CD14-positive monocyte (primary cell): ENCODE measurements around the gene ENTHD1. TPM values are rescaled to one million over a fixed set of nuclear protein-coding genes. Genes with fewer than 3 reads are reported as not detected.

Source experiments
- DNase-seq, 3 donors: peaks; one replicate each; pipeline ENCODE4 v3.0.0-alpha.2; 2011 to 2022
- H2AFZ ChIP-seq: 2 replicates; pipeline ENCODE4 v1.6.0; 2012; ENCODE audit warnings: mild to moderate bottlenecking, low read depth, low read length, inconsistent platforms; ENCODE audit not compliant: insufficient read depth, poor library complexity, severe bottlenecking
- H3K27ac ChIP-seq, 2 donors: 1 replicate in 1 of 2; 2 replicates in 1 of 2; pipeline ENCODE4 v1.5.1; 2012 to 2013; ENCODE audit warnings: low read length in 2 of 2, control low read depth in 1 of 2, inconsistent platforms in 1 of 2, low read depth in 1 of 2, mild to moderate bottlenecking in 1 of 2
- H3K27me3 ChIP-seq, 2 donors: one replicate each; pipeline versions ENCODE4 v1.6.0 to v1.6.1; 2011 to 2013; ENCODE audit warnings: low read length in 2 of 2; ENCODE audit not compliant: control insufficient read depth in 2 of 2, insufficient read depth in 2 of 2
- H3K36me3 ChIP-seq, 2 donors: replicated peaks in 1 of 2; 1 replicate in 1 of 2; 2 replicates in 1 of 2; pipeline versions ENCODE4 v1.5.1 to v1.6.1; 2012 to 2013; ENCODE audit warnings: low read length in 2 of 2, control low read depth in 1 of 2, inconsistent platforms in 1 of 2, mild to moderate bottlenecking in 1 of 2; ENCODE audit not compliant: insufficient read depth in 2 of 2, control insufficient read depth in 1 of 2
- H3K4me1 ChIP-seq, 2 donors: 1 replicate in 1 of 2; 2 replicates in 1 of 2; pipeline versions ENCODE4 v1.5.1 to v1.6.1; 2012 to 2013; ENCODE audit warnings: low read length in 2 of 2, control low read depth in 1 of 2, inconsistent platforms in 1 of 2, mild to moderate bottlenecking in 1 of 2, moderate library complexity in 1 of 2; ENCODE audit not compliant: insufficient read depth in 2 of 2, control insufficient read depth in 1 of 2
- H3K4me2 ChIP-seq: replicated peaks from 2 replicates; pipeline ENCODE3; 2012; ENCODE audit warnings: low read length, moderate library complexity, mild to moderate bottlenecking; ENCODE audit not compliant: poor library complexity, severe bottlenecking; ENCODE audit errors: extremely low read depth
- H3K4me3 ChIP-seq, 3 experiments: fragments of 200-600 bp in 1 of 3; sonication (generic) in 1 of 3; replicated peaks in 1 of 3; 1 replicate in 2 of 3; 2 replicates in 1 of 3; pipeline ENCODE4 v1.5.1; 2011 to 2013; ENCODE audit warnings: low read length in 3 of 3, mild to moderate bottlenecking in 3 of 3, control low read depth in 2 of 3, low read depth in 2 of 3, inconsistent platforms in 1 of 3, moderate library complexity in 1 of 3
- H3K79me2 ChIP-seq: 2 replicates; pipeline ENCODE4 v1.6.0; 2012; ENCODE audit warnings: mild to moderate bottlenecking, control low read depth, inconsistent platforms, low read length, moderate library complexity; ENCODE audit not compliant: insufficient read depth
- H3K9ac ChIP-seq: 2 replicates; pipeline ENCODE4 v1.6.0; 2017; ENCODE audit warnings: low read length, mild to moderate bottlenecking; ENCODE audit not compliant: insufficient read depth, poor library complexity, severe bottlenecking
- H3K9me3 ChIP-seq, 2 donors: replicated peaks in 1 of 2; 1 replicate in 1 of 2; 2 replicates in 1 of 2; pipeline versions ENCODE4 v1.5.1 to v1.6.1; 2012 to 2013; ENCODE audit warnings: low read length in 2 of 2, control low read depth in 1 of 2; ENCODE audit not compliant: control insufficient read depth in 1 of 2, insufficient read depth in 1 of 2
- H4K20me1 ChIP-seq: 2 replicates; pipeline ENCODE4 v1.6.0; 2012; ENCODE audit warnings: mild to moderate bottlenecking, low read length, control low read depth, moderate library complexity; ENCODE audit not compliant: insufficient read depth
- H3K27ac Mint-ChIP-seq, 7 donors: one replicate each; pipeline ENCODE4 v1.8.0; 2020; ENCODE audit warnings: mild to moderate bottlenecking in 7 of 7, mixed read lengths in 7 of 7, moderate library complexity in 6 of 7, inconsistent platforms in 2 of 7
- H3K27me3 Mint-ChIP-seq, 3 donors: one replicate each; pipeline ENCODE4 v1.8.0; 2021 to 2022; ENCODE audit warnings: low read depth in 3 of 3, mild to moderate bottlenecking in 3 of 3, mixed read lengths in 3 of 3, moderate library complexity in 3 of 3, inconsistent platforms in 1 of 3
- H3K36me3 Mint-ChIP-seq, 2 donors: one replicate each; pipeline ENCODE4 v1.8.0; 2020; ENCODE audit warnings: mixed read lengths in 2 of 2, inconsistent platforms in 1 of 2, mild to moderate bottlenecking in 1 of 2
- H3K4me1 Mint-ChIP-seq: one replicate; pipeline ENCODE4 v1.8.0; 2020; ENCODE audit warnings: mild to moderate bottlenecking, mixed read lengths
- H3K4me3 Mint-ChIP-seq, 2 donors: one replicate each; pipeline ENCODE4 v1.8.0; 2020; ENCODE audit warnings: mild to moderate bottlenecking in 2 of 2, mixed read lengths in 2 of 2, moderate library complexity in 1 of 2
- H3K9me3 Mint-ChIP-seq, 7 donors: one replicate each; pipeline ENCODE4 v1.8.0; 2020 to 2022; ENCODE audit warnings: mixed read lengths in 7 of 7, mild to moderate bottlenecking in 6 of 7, moderate library complexity in 6 of 7, inconsistent platforms in 2 of 7
- CTCF ChIP-seq: fragments of 200-600 bp; IDR thresholded peaks from one replicate; pipeline ENCODE4 v1.8.0; 2022; ENCODE audit warnings: antibody characterized with exemption, mild to moderate bottlenecking
- WGBS: methylation state at CpG from one replicate; pipeline ENCODE4 v1.1.5; 2013; ENCODE audit warnings: missing lambda C conversion rate; ENCODE audit not compliant: insufficient coverage; 5-methylcytosine and 5-hydroxymethylcytosine counted together
- intact Hi-C, 2 donors: fragments of 100-400 bp; cut with micrococcal nuclease; formaldehyde crosslinking; loops; one replicate each; pipeline versions ENCODE4 v1.15.0 to v1.15.1; 2023
- polyA plus RNA-seq, 3 donors: library from polyadenylated mRNA; depleted of rRNA in 1 of 3; unstranded in 2 of 3; stranded (reverse) in 1 of 3; fragments of 300-500 nt in 2 of 3; fragments of >200 nt in 1 of 3; fragmentation: Illumina TruSeq in 2 of 3; gene quantifications; 1 replicate in 2 of 3; 2 replicates in 1 of 3; pipeline ENCODE4 v1.2.3, GENCODE V29; 2012 to 2021

Gene ENTHD1
- polyA plus RNA-seq, 3 donors: not detected

DNA sequence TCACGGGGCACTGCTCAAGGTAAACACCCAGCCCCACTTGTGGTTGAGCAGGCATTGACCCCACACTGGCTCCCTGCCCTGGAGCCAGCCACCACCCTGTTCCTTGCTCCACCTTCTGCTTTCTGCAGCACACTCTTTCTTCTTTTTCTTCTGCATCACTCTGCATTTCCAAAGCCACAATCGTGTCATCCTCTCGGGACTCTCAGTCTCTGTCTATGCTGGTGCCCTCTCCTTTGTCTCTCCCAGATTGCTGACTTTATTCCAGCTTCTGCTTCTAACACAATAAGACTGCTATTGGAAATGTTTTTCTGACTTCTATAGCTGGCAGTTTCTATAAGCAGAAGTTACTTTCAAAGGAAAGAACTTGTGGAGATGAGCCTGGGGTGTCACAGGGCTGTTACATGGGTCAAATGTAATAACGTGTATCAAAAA is 21.8 kb upstream of the ENTHD1 start:
- Mint-ChIP-seq H3K4me1 (peaks cover 18% of the 10 kb centered on the region), H3K9me3 (no peaks in the 10 kb centered on the region), H3K36me3 (no peaks in the 10 kb centered on the region), H3K27me3 (peaks cover 2 to 5% (median 2%) of the 10 kb centered on the region in 3 donors), H3K4me3 (no peak overlapping the region), H3K27ac (peak overlapping the region in 2 of 7 donors; percentile 12 to 69)
- no peaks in the 10 kb centered on the region for H4K20me1 ChIP-seq
- no peaks in the 10 kb centered on the region for H3K36me3 ChIP-seq
- H3K9ac ChIP-seq: no peak overlapping the region
- no peak overlapping the region for H3K4me2 ChIP-seq
- H3K27me3 ChIP-seq: no peaks in the 10 kb centered on the region
- 0% methylated on average over 1 of the region's 4 CpGs for WGBS
- DNase-seq: no peak
- no peak overlapping the region for H2AFZ ChIP-seq
- TF ChIP-seq CTCF: no peak
- intact Hi-C loops: loop anchor here in 1 of 2 donors (10.0 kb wide), 1 partner anchor 1091 kb away; no protein-coding TSS in a partner anchor
- peaks cover 0 to 3% of the 10 kb centered on the region in 2 donors for H3K4me1 ChIP-seq
- H3K4me3 ChIP-seq: no peak overlapping the region
- no peak overlapping the region for H3K27ac ChIP-seq
- no peaks in the 10 kb centered on the region for H3K9me3 ChIP-seq
- no peaks in the 10 kb centered on the region for H3K79me2 ChIP-seq

- Histone ChIP-seq H3K4me1 (peaks cover 0 to 3% of the 10 kb centered on the region in 2 donors), H3K9ac (no peak overlapping the region), H3K27me3 (no peaks in the 10 kb centered on the region), H3K4me3 (no peak overlapping the region), H3K27ac (no peak overlapping the region), H2AFZ (no peak overlapping the region), H3K79me2 (no peaks in the 10 kb centered on the region), H3K9me3 (no peaks in the 10 kb centered on the region), H3K36me3 (no peaks in the 10 kb centered on the region), H4K20me1 (no peaks in the 10 kb centered on the region), H3K4me2 (no peak overlapping the region)
- H3K9me3 Mint-ChIP-seq: peaks cover 0 to 3% (median 0%) of the 10 kb centered on the region in 7 donors
- H3K36me3 Mint-ChIP-seq: no peaks in the 10 kb centered on the region
- H3K4me1 Mint-ChIP-seq: peaks cover 18% of the 10 kb centered on the region
- TF ChIP-seq CTCF: no peak
- no peak overlapping the region for H3K27ac Mint-ChIP-seq
- 100% methylated on average over 3 of the region's 9 CpGs for WGBS
- no peak overlapping the region for H3K4me3 Mint-ChIP-seq
- H3K27me3 Mint-ChIP-seq: peaks cover 2 to 4% (median 2%) of the 10 kb centered on the region in 3 donors
- intact Hi-C loops: loop anchor here in 1 of 2 donors (10.0 kb wide), 1 partner anchor 1090 kb away; no protein-coding TSS in a partner anchor
- no peak for DNase-seq
Observed at GRCh38 chr22:39914584-39914983, 21.0 kb upstream of the ENTHD1 start.
